ENCODE data around the gene ATP6V1B1. TPM values are rescaled to one million over a fixed set of nuclear protein-coding genes. Genes with fewer than 3 reads are reported as not detected.

The ATP6V1B1 gene
- total RNA-seq, 2 donors from 2014 or later = 1.4 to 4.4 TPM

GRCh38 chr2:70964596-70965386 is 29.1 kb downstream of the ATP6V1B1 start:
- H3K27me3 ChIP-seq (replicated peaks; ENCODE audit: insufficient read depth) = no peaks in the 10 kb centered on the region

DNA sequence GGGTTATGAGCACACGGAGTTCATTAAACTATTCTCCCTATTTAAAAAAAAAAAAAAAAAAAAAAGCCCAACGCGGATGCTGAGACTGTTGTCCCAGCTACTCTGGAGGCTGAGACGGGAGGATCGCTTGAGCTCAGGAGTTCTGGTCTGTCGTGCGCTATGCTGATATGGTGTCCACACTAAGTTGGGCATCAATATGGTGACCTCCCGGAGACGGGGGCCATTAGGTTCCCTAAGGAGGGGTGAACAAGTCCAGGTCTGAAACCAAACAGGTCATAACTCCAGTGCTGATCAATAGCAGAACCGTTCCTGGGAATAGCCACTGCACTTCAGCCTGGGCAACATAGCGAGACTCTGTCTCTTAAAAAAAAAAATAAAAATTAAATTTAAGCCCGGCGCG is 29.8 kb downstream of the ATP6V1B1 start:
- no peaks in the 10 kb centered on the region for H3K27me3 ChIP-seq (replicated peaks; ENCODE audit: insufficient read depth)
- H3K4me3 ChIP-seq = peak overlapping the region; percentile 80
- no peaks in the 10 kb centered on the region for H3K36me3 ChIP-seq
- H3K27ac ChIP-seq = no peak overlapping the region
- no peaks in the 10 kb centered on the region for H3K9me3 ChIP-seq
- DNase-seq (ENCODE audit: low spot score) (no peak), ATAC-seq (ENCODE audit: insufficient number of reproducible peaks, low FRiP score, low read depth) (no peak)
- TF ChIP-seq CTCF (IDR thresholded peaks at IDR 0.05) = no peak
- peaks cover 3 to 9% of the 10 kb centered on the region in 2 donors for H3K4me1 ChIP-seq (ENCODE audit: control insufficient read depth in 1 of 2, low read depth in 2 of 2)

More at GRCh38 chr2:70964596-70965386, 29.1 kb downstream of the ATP6V1B1 start:
- ATAC-seq (ENCODE audit: insufficient number of reproducible peaks, low FRiP score, low read depth) (no peak), DNase-seq (ENCODE audit: low spot score) (no peak)
- Histone ChIP-seq H3K9me3 (no peaks in the 10 kb centered on the region), H3K36me3 (no peaks in the 10 kb centered on the region), H3K4me3 (peak overlapping the region; percentile 80), H3K4me1 (ENCODE audit: control insufficient read depth in 1 of 2, low read depth in 2 of 2) (peaks cover 3 to 9% of the 10 kb centered on the region in 2 donors), H3K27ac (no peak overlapping the region)
- peak; percentile 73 for TF ChIP-seq CTCF (IDR thresholded peaks at IDR 0.05)

- no peak for ATAC-seq (ENCODE audit: insufficient number of reproducible peaks, low FRiP score, low read depth)
- Histone ChIP-seq H3K27me3 (replicated peaks; ENCODE audit: insufficient read depth) (no peaks in the 10 kb centered on the region), H3K9me3 (no peaks in the 10 kb centered on the region), H3K27ac (no peak overlapping the region), H3K4me1 (ENCODE audit: control insufficient read depth in 1 of 2, low read depth in 2 of 2) (peaks cover 3 to 9% of the 10 kb centered on the region in 2 donors), H3K36me3 (no peaks in the 10 kb centered on the region), H3K4me3 (no peak overlapping the region)
- DNase-seq (ENCODE audit: low spot score) = no peak
- no peak for TF ChIP-seq CTCF (IDR thresholded peaks at IDR 0.05)
Measured at GRCh38 chr2:70966681-70967080, 31.0 kb downstream of the ATP6V1B1 start.

- TF ChIP-seq CTCF (IDR thresholded peaks at IDR 0.05) = no peak
- no peaks in the 10 kb centered on the region for H3K27me3 ChIP-seq (replicated peaks; ENCODE audit: insufficient read depth)
- no peak for DNase-seq (ENCODE audit: low spot score)
- no peaks in the 10 kb centered on the region for H3K36me3 ChIP-seq
- H3K4me3 ChIP-seq = no peak overlapping the region
- peaks cover 3 to 9% of the 10 kb centered on the region in 2 donors for H3K4me1 ChIP-seq (ENCODE audit: control insufficient read depth in 1 of 2, low read depth in 2 of 2)
- ATAC-seq (ENCODE audit: insufficient number of reproducible peaks, low FRiP score, low read depth) = no peak
- H3K27ac ChIP-seq = no peak overlapping the region
- no peaks in the 10 kb centered on the region for H3K9me3 ChIP-seq
Measured at GRCh38 chr2:70967189-70967588, 31.5 kb downstream of the ATP6V1B1 start.

GRCh38 chr2:70974592-70974991 is 38.9 kb downstream of the ATP6V1B1 start:
- Histone ChIP-seq H3K27me3 (replicated peaks; ENCODE audit: insufficient read depth) (no peaks in the 10 kb centered on the region), H3K27ac (no peak overlapping the region), H3K4me1 (ENCODE audit: control insufficient read depth in 1 of 2, low read depth in 2 of 2) (peaks cover 8 to 16% of the 10 kb centered on the region in 2 donors), H3K36me3 (no peaks in the 10 kb centered on the region), H3K4me3 (no peak overlapping the region), H3K9me3 (no peaks in the 10 kb centered on the region)
- no peak for TF ChIP-seq CTCF (IDR thresholded peaks at IDR 0.05)
- no peak for DNase-seq (ENCODE audit: low spot score)
- ATAC-seq (ENCODE audit: insufficient number of reproducible peaks, low FRiP score, low read depth) = no peak
